NB4 (cell line): ENCODE results near the gene POLA1.

ENCODE experiments used
- DNase-seq: peaks from one replicate; pipeline ENCODE4 v3.0.0; 2010; ENCODE audit warnings: low read depth
- H3K4me3 ChIP-seq: one replicate; pipeline ENCODE4 v1.5.1; 2011; ENCODE audit warnings: mild to moderate bottlenecking, low read depth, low read length, moderate library complexity
- CTCF ChIP-seq: IDR thresholded peaks from one replicate; pipeline ENCODE4 v1.5.1; 2012; ENCODE audit warnings: low read depth, low read length
- MYC ChIP-seq: IDR thresholded peaks from 2 replicates; pipeline ENCODE4 v1.6.1; 2011; ENCODE audit warnings: low read depth, low read length
- POLR2A ChIP-seq: IDR thresholded peaks from 2 replicates; pipeline ENCODE4 v1.6.1; 2011; ENCODE audit warnings: mild to moderate bottlenecking; ENCODE audit not compliant: insufficient read length; ENCODE audit errors: extremely low read depth
- TF ChIP-seq, protein P1 (sequence below): IDR thresholded peaks from 2 replicates; pipeline ENCODE4 v1.6.1; 2011; ENCODE audit warnings: low read depth, low read length

POLA1 gene

DNA sequence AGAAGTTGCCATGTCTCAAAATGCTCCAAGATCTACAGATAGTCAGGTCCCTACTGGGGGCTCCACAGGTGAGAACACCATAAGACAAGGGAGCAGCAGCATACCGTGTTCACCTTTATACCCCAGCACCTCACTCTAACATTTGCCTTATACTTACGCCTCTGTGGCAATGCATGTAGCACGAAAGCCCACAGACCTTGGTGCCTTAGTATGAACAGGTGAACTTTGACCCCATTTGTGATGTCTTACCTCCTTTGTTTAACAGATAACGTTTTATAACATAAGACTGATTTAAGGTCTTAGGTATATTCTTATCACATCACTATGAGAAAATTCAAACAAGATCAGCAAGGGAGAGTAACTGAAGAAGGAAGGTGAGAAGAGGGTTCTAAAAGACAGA lies 193.2 kb downstream of the POLA1 start:
- H3K4me3 ChIP-seq, result no peak overlapping the region
- TF ChIP-seq MYC, result no peak
- TF ChIP-seq, protein P1, sequence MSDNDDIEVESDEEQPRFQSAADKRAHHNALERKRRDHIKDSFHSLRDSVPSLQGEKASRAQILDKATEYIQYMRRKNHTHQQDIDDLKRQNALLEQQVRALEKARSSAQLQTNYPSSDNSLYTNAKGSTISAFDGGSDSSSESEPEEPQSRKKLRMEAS, result no peak
- no peak for TF ChIP-seq POLR2A
- no peak for TF ChIP-seq CTCF
- DNase-seq, result no peak

GRCh38 chrX:24890677-24891076 lies 197.0 kb downstream of the POLA1 start:
- no peak overlapping the region for H3K4me3 ChIP-seq
- TF ChIP-seq POLR2A (no peak), CTCF (no peak), MYC (no peak)
- TF ChIP-seq, protein P1, result no peak
- no peak for DNase-seq

DNA sequence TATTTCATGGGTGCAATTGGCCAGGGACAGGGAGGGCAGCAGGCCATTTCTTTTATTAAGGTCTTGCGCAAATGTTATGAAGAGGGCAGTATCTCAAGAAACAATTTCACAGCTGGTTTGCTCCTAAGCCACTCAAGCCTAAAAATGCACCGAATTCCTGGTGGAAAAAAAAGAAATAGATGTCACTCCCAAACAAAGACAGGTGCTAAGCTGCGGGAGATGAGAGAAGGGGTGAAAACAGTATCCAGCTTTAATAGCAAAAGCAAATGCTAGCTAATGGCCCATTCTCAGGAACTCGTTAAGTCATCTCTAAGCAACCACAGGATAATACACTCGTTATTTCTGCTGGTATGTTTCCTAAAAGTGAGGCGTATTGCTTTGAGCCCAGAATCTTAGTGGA lies 205.7 kb downstream of the POLA1 start:
- DNase-seq, result no peak
- TF ChIP-seq POLR2A (no peak), MYC (no peak), CTCF (no peak)
- TF ChIP-seq, protein P1, result no peak
- no peak overlapping the region for H3K4me3 ChIP-seq

- TF ChIP-seq, protein P1, result no peak
- TF ChIP-seq MYC (no peak), CTCF (no peak), POLR2A (no peak)
- DNase-seq, result no peak
- H3K4me3 ChIP-seq, result no peak overlapping the region
These were observed 206.5 kb downstream of the POLA1 start for GRCh38 chrX:24900234-24900633.

DNA sequence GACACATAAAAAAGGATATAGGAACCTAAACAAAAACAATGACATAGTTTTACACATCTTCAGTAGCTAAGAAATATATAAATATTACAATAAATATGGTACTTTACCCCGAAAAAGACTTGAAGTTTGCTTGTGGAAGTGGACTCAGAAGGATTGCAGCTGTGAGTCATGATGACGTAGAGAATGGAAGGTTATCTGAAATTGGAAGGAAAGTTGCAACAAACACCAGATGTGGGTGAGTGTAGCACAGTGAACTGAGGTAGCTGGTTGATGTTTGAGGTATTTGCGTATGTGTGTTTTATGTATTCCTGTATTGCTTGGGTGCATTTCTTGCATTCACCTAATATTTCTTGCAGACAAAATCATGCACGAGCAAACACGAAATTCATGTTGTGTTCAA lies 209.1 kb downstream of the POLA1 start:
- TF ChIP-seq, protein P1, result no peak
- TF ChIP-seq MYC (no peak), POLR2A (no peak), CTCF (no peak)
- no peak overlapping the region for H3K4me3 ChIP-seq
- DNase-seq, result no peak

GRCh38 chrX:24918715-24919114 lies 225.0 kb downstream of the POLA1 start:
- no peak for TF ChIP-seq MYC
- TF ChIP-seq POLR2A, result no peak
- no peak for TF ChIP-seq CTCF
- TF ChIP-seq, protein P1, result no peak
- no peak for DNase-seq
- H3K4me3 ChIP-seq, result no peak overlapping the region
